NCI-H226 (cell line): ENCODE measurements around the gene SPEM2.

ENCODE experiments used
- DNase-seq: peaks from one replicate; pipeline ENCODE4 v3.0.0-alpha.2; 2015

The SPEM2 gene

DNA sequence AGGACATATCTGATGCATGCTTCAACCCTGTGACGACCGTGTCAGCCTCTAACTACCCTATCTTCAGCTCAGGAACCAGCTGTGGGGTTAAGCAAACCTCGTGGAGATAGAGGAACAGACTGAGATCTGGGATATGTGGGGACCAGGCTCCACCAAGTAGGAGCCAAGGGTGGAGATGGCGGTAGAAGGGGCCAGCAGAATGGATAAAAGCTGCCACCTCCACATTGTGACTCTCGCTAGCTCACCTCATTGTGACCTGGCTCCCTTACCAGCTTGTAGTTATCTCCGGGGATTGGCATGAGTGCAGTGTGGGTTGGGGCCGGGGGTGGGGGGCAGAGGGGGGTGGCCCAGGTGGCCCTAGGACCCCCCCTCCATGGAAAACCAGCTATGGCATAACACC lies at the start of gene SPEM2:
Gene SPEM2 (plus strand): TSS at position 301 of the 400 bp plus-strand sequence. CDS start 73 bp downstream, at position 374.
- no peak for DNase-seq

DNA sequence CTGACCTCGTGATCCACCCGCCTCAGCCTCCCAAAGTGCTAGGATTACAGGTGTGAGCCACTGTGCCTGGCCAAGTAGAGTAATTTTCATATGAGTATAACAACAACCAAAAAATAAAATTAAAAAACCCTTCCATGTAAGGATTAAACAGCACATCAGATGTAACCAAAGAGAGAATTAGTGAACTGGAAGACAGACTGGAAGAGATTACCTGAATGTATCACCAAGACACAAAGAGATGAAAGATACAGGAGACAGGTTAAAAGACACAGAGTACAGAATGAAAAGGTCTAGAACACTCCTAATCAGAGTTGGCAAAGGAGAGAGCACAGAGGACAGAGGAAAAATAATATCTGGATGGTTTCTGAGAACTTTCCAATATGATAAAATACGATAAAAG lies 46.3 kb upstream of the SPEM2 start:
- DNase-seq: no peak

DNA sequence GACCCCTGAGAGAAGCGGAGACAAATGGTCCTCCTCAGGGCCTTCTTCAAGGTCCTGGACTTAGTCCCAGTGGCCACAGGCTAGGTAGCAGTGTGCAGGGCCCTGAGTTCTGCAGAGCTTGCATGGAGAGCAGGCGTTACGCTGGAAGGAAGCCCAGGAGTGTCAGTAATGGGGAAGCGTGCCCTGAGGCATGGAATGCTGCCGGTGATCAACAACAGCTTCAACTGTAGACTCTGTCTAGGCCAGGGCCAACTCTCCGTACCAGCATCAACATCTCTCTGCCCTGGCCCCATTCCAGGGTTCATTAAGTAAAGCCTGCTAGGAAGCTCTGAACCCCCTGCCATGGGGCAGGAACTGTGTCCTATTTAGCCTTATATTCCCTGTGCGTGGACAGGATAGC lies 45.1 kb upstream of the SPEM2 start:
- DNase-seq: peak; percentile 59

DNA sequence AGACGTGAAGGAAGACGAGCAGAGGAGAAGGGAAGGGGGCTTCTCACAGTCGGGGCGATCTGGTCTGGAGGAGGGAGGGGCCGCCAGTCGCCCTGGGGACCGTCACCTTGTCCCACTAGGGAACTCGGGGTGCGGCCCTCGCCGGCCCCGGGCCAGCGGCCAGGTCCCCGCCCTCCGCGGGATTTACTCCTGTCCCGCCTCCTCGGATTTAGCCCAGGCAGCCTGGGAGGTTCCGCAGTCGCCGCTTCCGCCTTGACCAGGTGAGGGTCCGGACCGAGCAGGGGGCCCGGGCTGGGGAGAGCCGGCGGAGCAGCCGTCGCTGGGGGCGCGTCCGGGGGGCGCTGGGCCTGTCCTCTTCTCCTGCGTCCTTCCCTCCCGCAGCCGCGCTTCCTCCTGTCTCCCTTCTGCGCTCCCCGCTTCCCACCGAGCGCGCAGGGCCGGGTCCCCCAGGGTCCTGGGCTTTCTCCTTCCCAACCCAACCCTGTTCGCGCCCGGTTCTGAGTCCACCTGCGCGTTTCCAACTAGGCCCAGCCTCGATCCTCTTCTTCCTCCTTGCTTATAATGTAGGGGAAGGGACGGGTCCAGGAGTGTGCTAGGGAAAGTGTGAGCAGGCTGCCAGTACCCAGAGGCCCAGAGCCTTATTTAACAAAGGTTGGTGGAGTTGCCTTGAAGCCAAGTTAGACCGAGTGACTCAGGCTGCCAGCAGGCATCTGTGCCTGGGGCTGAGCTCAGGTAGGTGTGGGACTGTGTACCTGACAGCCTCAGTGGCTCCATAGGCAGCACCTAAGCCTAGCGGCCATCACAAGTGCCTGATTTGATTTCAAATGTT lies 44.3 kb upstream of the SPEM2 start, which contains the start of gene TNK1:
Gene TNK1 (plus strand): TSS at position 235 of the 829 bp plus-strand sequence. CDS start 1,838 bp downstream, outside the sequence.
- DNase-seq: no peak

GRCh38 chr17:7382901-7383300 lies 42.5 kb upstream of the SPEM2 start:
- no peak for DNase-seq

DNA sequence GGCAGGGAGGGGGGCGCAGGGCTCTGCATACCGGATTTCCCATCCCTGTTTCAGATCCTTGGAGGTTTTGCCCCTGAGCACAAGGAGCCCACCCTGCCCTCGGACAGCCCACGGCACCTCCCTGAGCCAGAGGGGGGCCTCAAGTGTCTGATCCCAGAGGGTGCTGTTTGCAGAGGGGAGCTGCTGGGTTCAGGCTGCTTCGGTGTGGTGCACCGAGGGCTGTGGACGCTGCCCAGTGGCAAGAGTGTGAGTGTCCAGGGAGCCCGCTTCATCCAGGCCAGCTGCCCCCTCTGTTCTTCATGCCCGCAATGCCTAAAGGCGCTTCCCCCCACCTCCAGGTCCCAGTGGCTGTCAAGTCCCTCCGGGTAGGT lies 42.1 kb upstream of the SPEM2 start:
- DNase-seq: no peak

DNA sequence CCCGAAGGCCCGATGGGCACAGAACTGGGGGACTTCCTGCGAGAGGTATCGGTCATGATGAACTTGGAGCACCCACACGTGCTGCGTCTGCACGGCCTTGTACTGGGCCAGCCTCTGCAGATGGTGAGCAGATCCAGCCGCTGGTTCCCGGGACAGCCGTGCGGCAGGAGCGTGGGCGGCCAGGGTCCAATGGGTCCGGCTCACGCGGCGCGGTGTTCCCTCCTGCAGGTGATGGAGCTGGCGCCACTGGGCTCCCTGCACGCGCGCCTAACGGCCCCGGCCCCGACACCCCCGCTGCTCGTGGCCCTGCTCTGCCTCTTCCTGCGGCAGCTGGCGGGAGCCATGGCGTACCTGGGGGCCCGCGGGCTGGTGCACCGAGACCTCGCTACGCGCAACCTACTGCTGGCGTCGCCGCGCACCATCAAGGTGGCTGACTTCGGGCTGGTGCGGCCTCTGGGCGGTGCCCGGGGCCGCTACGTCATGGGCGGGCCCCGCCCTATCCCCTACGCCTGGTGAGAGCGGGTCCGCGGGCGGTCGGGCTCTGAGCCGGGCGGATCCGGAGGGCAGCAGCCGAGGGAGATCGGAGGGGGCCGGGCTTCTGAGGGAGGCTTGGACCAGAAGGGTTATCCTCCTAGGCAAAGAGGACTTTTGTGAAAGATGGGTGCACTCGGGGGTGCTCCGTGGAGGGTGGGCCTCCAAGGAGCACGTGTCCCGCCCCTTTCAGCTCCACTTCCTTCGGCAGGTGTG lies 41.5 kb upstream of the SPEM2 start:
- DNase-seq: no peak

DNA sequence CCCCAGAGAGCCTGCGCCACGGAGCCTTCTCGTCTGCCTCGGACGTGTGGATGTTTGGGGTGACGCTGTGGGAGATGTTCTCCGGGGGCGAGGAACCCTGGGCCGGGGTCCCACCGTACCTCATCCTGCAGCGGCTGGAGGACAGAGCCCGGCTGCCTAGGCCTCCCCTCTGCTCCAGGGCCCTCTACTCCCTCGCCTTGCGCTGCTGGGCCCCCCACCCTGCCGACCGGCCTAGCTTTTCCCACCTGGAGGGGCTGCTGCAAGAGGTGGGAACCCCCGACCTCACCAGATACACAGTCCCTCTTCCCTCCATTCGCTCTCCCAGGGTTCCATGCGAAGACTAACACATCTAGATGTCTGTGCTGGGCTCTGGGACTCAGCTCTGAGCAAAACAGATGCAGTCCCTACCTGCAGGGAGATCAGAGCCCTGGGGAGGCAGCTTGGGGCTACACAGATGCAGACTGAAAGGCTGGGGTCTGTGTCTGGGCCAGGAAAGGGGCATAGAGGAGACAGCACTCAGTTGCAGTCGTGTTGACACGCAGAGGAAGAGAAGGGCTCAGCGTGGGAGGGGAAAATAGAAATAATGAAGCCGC lies 40.8 kb upstream of the SPEM2 start:
- no peak for DNase-seq

GRCh38 chr17:7388856-7389255 lies 36.6 kb upstream of the SPEM2 start:
- no peak for DNase-seq

GRCh38 chr17:7389924-7390910 lies 35.2 kb upstream of the SPEM2 start:
- DNase-seq: no peak

DNA sequence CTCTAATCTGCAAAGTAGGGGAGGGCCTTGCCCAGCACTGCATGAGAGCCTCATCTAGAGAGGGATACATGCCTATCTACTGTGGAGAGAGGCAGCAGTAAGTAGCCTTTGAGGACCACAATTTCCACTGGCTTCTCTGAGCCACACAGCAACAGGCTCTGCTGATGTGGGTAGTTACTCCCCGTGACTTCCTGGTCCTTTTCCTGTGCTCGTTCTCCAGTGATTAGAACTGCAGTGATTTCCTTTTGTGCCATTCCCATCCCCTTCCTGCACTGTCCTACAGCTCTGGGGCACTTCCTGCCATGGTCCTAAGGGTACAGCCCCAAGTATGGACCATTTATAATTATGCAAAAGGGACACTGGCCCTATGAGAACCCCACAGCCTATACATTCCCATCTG lies 34.1 kb upstream of the SPEM2 start:
- no peak for DNase-seq

DNA sequence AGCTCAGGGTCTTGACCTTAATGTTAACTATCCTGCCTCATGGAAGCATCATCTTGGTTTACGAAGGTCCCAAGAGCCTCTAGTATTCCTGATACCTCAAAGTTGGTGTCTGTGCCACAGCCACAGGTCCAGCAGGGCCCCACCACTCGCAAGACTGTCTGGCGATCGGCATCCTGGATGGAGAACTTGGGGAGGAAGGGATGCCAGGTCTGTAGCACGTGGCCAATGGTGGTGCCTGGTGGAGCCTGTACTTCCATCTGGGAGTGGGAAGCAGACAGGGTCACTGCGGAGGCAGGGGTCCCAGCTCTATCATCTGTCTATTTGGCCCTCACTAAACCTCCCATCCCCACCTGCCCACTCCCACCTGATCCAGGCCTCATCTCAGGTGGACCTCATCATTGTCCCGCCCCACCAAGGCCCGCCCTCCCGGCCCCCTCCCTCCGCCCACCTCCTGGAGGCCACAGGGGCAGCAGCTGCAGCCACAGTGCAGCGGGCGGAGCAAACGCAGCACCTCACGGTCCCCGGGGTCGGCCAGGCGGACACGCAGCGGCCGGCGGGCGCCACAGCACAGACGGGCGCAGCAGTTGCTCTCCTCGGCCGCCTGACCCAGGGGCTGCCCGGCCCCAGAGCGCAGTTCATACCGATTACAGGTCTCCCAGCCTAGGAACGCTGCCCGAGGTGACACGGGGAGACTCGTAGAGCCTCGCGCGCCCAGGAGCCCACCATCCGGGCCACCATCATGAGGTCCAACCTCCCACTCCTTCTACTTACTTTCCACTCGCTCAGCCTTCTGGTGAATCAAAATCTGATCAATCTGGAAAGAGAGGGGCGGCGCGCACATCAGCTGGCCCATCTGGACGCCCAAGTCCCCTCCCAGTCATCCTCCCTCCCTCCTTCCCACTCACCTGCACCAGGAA lies 32.5 kb upstream of the SPEM2 start:
- no peak for DNase-seq

- peak; percentile 10 for DNase-seq
Measured at GRCh38 chr17:7393613-7394451, 31.6 kb upstream of the SPEM2 start.

DNA sequence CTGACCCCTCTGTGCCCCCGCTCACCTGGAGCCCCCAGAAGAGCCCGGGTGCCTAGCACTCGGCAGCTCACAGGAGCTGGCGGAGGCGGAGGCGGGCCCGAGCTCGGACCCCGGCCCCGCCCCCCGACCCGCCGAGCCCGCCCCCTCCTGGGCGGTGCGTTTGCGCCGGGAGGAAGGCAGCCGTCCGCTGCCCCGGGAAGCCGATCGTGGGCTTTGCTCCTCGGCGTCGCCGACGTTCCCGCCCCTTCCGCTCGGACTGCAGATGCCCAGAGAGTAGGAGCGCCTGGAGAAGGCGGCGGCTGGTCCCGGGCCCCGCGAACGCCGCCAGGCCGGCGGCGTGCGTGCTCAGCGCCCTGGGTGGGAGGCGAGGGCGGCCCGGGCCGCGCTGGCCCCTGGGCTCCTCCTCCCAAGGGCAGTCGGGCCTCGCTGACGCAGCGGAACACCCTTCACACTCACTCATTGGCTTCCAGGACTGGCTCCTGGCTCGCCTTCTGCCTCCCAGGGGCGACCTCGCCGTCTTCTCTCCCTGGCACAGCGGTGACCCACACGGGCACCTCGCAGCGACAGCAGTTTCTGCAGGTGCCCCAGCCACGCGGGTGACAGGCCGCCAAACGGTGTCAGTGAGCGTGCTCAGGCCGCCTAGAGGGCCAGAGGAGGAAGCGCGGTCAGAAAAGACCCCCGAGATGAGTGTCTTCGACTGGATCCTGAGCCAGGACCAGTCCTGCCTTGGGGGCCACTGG lies 30.8 kb upstream of the SPEM2 start, which contains the start of gene PLSCR3:
Gene PLSCR3 (minus strand): TSS at position 74 of the 740 bp plus-strand sequence. CDS start 415 bp downstream, outside the sequence.
- peak; percentile 88 for DNase-seq

- DNase-seq: no peak
Measured at GRCh38 chr17:7396147-7396546, 29.3 kb upstream of the SPEM2 start.

GRCh38 chr17:7398612-7399011 lies 26.8 kb upstream of the SPEM2 start:
- no peak for DNase-seq

DNA sequence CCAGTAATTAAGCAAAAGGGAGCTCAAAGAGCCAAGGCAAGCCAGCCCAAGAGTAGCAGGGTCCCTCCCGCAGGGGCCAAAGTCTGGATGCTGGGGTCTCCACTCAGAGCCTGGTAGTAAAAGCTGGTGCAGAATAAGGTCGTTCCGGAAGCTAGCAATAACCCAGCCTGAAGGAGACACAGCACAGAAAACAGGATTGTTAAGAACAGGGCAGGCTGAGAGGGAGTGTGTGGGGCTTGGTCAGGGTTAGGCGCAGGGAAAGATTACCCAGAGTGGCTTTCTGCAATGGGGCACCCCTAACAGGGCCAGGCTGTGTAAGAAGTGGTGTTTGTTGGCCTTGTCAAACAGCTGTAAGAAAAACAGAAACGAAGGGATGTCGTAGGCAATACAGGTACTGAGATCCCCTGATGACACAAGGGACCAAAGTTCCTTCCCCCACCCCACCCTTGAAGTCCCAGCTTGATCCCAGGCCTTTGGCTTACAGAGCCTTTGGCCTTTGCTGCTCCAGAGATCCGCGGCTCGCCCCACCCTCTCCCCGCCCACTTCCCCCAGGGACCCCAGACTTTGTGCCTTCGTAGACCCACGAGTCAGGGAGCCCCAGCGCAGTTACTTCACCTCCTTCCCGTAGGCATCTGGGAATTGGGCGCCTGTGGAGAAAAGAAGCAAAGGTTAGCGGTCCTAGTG lies 22.2 kb upstream of the SPEM2 start:
- no peak for DNase-seq

DNA sequence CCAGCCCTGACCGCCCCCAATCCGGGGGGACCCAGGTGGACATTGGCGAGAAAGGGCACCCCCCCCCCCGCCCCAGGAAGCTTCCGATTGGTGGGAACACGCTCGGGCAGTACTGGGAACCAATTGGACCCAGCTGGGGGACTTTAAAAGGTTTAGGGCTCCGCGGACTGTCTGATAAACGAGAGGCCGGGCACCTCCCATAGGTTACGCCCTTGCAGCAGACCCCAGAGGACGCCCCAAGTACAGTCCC lies 21.8 kb upstream of the SPEM2 start:
- DNase-seq: no peak
